Rectal smooth muscle tissue (tissue), 1 donor: Measurements from ENCODE around the gene SIMC1.
"Not testable (repeated sequence)": the region's sequence is repeated elsewhere in the genome, so short reads cannot be mapped to it uniquely, and the experiment has no call there.

Experiments used
- H3K27ac ChIP-seq: one replicate; pipeline ENCODE4 v1.7.0; 2013; ENCODE audit warnings: low read depth, low read length, inconsistent platforms
- H3K27me3 ChIP-seq: one replicate; pipeline ENCODE4 v1.7.0; 2013; ENCODE audit warnings: low read length; ENCODE audit not compliant: control insufficient read depth, insufficient read depth
- H3K36me3 ChIP-seq: one replicate; pipeline ENCODE4 v1.7.0; 2013; ENCODE audit warnings: low read length; ENCODE audit not compliant: control insufficient read depth, insufficient read depth
- H3K4me1 ChIP-seq: one replicate; pipeline ENCODE4 v1.7.0; 2013; ENCODE audit warnings: low read length; ENCODE audit not compliant: control insufficient read depth, insufficient read depth
- H3K4me3 ChIP-seq: one replicate; pipeline ENCODE4 v1.7.0; 2013; ENCODE audit warnings: low read length
- H3K9ac ChIP-seq: one replicate; pipeline ENCODE4 v1.7.0; 2013; ENCODE audit warnings: low read length

The SIMC1 gene

DNA sequence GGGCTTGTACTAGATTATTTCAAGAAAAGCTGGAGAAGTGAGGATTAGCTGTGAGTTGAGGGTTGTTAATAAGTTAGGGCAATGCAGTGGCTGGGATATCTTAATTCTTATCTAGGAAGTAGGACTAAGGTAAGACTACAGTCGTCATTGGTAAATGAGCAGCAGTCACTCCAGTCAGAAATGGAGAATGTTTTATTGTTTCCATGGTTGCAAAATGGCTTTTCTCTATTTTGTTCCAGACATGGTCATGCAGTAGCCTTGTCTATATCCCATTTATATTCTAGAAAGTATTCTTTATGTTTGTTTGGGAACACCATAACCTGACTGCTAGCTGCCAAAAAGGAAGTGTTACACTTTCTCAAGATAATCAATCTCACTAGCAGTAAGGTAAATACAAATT is 9.9 kb upstream of the SIMC1 start:
- H3K36me3 ChIP-seq, H3K27ac ChIP-seq, H3K4me1 ChIP-seq, H3K27me3 ChIP-seq, H3K4me3 ChIP-seq, H3K9ac ChIP-seq: not testable (repeated sequence)

DNA sequence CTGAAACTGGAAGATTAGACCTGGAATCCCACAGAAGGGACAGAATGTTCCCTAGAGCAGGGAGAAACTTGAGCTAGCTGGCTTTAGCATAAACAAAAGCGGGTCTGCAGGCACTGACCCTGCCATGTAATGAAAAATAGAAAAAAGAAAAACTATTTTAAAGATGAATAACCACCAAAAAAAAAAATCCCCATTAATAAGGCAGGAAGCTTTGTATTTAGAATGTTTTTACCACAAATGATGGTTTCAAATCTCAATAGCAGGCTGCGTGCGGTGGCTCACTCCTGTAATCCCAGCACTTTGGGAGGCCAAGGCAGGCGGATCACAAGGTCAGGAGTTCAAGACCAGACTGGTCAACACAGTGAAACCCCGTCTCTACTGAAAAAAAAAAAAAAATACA is 5.0 kb upstream of the SIMC1 start:
- H3K4me1 ChIP-seq, H3K4me3 ChIP-seq, H3K36me3 ChIP-seq, H3K27ac ChIP-seq, H3K9ac ChIP-seq, H3K27me3 ChIP-seq: not testable (repeated sequence)

GRCh38 chr5:176235155-176235554 is 3.1 kb upstream of the SIMC1 start:
- not testable (repeated sequence) for H3K36me3 ChIP-seq, H3K4me1 ChIP-seq, H3K27me3 ChIP-seq

GRCh38 chr5:176238645-176239283 is 540 bp downstream of the SIMC1 start:
- not testable (repeated sequence) for H3K4me1 ChIP-seq, H3K36me3 ChIP-seq, H3K27ac ChIP-seq, H3K9ac ChIP-seq, H3K27me3 ChIP-seq
- peak overlapping the region; percentile 41 for H3K4me3 ChIP-seq

More at GRCh38 chr5:176235155-176235554, 3.1 kb upstream of the SIMC1 start:
- not testable (repeated sequence) for H3K4me3 ChIP-seq, H3K9ac ChIP-seq, H3K27ac ChIP-seq

DNA sequence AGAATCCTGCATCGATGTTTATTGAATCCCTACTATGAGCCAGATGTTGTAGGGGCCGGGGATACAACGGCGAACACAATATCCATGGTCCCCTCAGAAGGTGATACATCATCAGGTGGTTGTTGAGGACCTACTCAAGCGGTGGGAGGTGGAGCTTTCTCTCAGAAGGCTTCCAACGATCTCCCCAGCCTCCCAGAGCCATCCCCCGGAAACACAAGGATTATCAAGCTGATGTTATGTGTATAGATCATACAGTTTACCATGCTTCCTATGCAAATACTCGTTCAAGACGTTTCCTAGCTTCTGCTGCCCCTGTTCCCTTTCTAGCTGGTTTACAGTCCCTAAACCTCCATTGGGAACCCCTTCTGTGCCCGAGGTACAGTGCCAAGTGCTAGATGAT is 1.1 kb downstream of the SIMC1 start:
- not testable (repeated sequence) for H3K9ac ChIP-seq, H3K27ac ChIP-seq, H3K27me3 ChIP-seq, H3K36me3 ChIP-seq, H3K4me1 ChIP-seq, H3K4me3 ChIP-seq

GRCh38 chr5:176244318-176244717 is 6.1 kb downstream of the SIMC1 start:
- not testable (repeated sequence) for H3K27ac ChIP-seq, H3K9ac ChIP-seq, H3K4me1 ChIP-seq, H3K36me3 ChIP-seq, H3K27me3 ChIP-seq, H3K4me3 ChIP-seq

DNA sequence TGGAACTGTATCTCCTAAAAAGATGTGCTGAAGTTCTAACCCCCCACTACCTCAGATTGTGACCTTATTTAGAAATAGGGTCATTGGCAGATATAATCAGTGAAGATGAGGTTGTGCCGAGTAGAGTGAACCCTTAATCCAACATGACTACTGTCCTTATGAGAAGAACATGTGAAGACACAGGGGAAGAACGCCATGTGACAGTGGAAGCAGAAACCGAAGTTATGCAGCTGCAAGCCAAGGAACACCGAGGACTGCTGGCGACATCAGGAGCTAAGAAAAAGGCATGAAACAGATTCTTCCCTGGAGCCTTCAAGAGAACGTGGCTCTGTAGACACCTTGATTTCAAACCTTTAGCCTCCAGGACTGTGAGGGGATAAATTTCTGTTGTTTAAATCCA is 6.8 kb downstream of the SIMC1 start:
- H3K9ac ChIP-seq, H3K36me3 ChIP-seq, H3K4me3 ChIP-seq, H3K27me3 ChIP-seq, H3K4me1 ChIP-seq, H3K27ac ChIP-seq: not testable (repeated sequence)

- H3K36me3 ChIP-seq, H3K27me3 ChIP-seq, H3K4me1 ChIP-seq, H3K4me3 ChIP-seq, H3K27ac ChIP-seq, H3K9ac ChIP-seq: not testable (repeated sequence)
Observed at GRCh38 chr5:176245489-176245888, 7.3 kb downstream of the SIMC1 start.

DNA sequence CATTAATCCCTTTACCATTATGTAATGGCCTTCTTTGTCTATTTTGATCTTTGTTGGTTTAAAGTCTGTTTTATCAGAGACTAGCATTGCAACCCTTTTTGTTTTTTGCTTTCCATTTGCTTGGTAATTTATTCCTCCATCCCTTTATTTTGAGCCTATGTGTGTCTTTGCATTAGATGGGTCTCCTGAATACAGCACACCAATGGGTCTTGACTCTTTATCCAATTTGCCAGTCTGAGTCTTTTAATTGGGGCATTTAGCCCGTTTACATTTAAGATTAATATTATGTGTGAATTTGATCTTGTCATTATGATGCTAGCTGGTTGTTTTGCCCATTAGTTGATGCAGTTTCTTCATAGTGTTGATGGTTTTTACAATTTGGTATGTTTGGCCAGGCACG is 12.5 kb downstream of the SIMC1 start:
- not testable (repeated sequence) for H3K27ac ChIP-seq, H3K27me3 ChIP-seq, H3K4me1 ChIP-seq, H3K36me3 ChIP-seq, H3K4me3 ChIP-seq, H3K9ac ChIP-seq

DNA sequence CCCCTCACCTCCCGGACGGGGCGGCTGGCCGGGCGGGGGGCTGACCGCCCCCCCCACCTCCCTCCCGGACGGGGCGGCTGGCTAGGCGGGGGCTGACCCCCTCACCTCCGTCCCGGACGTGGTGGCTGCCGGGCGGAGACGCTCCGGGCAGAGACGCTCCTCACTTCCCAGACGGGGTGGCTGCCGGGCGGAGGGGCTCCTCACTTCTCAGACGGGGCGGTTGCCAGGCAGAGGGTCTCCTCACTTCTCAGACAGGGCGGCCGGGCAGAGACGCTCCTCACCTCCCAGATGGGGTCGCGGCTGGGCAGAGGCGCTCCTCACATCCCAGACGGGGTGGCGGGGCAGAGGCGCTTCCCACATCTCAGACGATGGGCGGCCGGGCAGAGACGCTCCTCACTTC is 13.9 kb downstream of the SIMC1 start:
- H3K4me1 ChIP-seq, H3K27ac ChIP-seq, H3K9ac ChIP-seq, H3K27me3 ChIP-seq, H3K4me3 ChIP-seq, H3K36me3 ChIP-seq: not testable (repeated sequence)

DNA sequence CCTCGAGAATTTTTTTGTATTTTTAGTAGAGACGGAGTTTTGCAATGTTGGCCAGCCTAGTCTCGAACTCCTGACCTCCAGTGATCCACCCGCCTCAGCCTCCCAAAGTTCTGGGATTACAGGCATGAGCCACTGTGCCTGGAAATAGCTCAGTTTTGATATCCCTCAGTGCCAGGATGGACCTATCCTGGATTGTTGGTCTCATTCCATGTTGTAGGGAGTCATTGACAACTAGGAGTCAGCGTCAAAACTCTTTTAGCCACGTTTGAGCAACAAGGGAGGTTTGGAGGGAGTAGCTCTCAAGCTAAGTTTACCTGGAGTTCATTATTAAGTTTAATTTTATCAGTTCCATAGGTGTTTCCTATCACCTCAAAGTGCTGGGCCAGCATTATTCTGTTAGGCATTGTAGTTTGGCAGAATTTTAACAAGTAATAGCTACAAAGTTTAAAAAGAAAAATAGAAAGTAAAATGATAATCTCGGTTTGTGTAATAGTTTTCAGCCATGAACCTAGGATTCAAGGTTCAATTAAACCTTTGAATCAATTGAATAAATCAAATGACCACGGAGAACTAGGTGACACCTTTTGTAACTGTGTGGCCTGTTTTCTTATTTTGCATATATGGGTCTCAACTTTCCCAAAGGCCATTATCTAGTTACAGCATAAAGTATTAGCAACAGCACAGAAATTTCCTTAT is 15.3 kb downstream of the SIMC1 start:
- H3K4me3 ChIP-seq, H3K4me1 ChIP-seq, H3K27me3 ChIP-seq, H3K36me3 ChIP-seq, H3K9ac ChIP-seq, H3K27ac ChIP-seq: not testable (repeated sequence)

DNA sequence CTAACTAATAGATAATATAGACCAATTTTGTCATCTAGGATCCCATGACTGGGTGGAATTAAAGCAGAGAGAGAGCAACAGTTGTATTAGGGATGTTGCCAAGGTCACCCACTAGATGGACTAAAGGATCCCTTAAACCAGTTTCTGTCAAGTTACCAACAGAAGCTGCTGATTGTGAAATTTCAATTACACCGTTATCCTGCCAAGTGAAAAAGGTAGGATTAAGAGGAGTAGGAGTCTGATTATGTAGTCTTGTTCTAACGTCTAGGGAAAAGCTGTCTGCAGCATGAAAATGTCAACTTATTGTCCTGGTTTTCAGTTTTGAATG is 15.8 kb downstream of the SIMC1 start:
- not testable (repeated sequence) for H3K36me3 ChIP-seq, H3K27ac ChIP-seq, H3K4me3 ChIP-seq, H3K9ac ChIP-seq, H3K27me3 ChIP-seq, H3K4me1 ChIP-seq

GRCh38 chr5:176257871-176258505 is 19.8 kb downstream of the SIMC1 start:
- H3K9ac ChIP-seq, H3K27me3 ChIP-seq, H3K36me3 ChIP-seq, H3K4me1 ChIP-seq, H3K4me3 ChIP-seq, H3K27ac ChIP-seq: not testable (repeated sequence)
